GM13977 (cell line): ENCODE results near the gene TACR2.

Experiments
- DNase-seq: peaks from one replicate; pipeline ENCODE4 v3.0.0; 2012; ENCODE audit warnings: low spot score
- CTCF ChIP-seq: IDR thresholded peaks from 2 replicates; pipeline ENCODE4 v1.5.1; 2012; ENCODE audit warnings: mild to moderate bottlenecking, control low read depth; ENCODE audit not compliant: insufficient read depth; ENCODE audit errors: extremely low read depth, missing control alignments
- in situ Hi-C: fragments of 300-500 bp; cut with MboI; formaldehyde crosslinking; loops from one replicate; pipeline ENCODE4 v1.12.0; 2022; ENCODE audit warnings: low sequenced_read_pairs, low pct_unique_long_range_greater_than_20kb, mixed read lengths, inconsistent platforms; ENCODE audit not compliant: unreplicated experiment

TACR2 gene

GRCh38 chr10:69457771-69458237 is 41.1 kb upstream of the TACR2 start:
- in situ Hi-C loops = no loop called here

GRCh38 chr10:69456880-69457693 is 40.4 kb upstream of the TACR2 start:
- no peak for DNase-seq
- no peak for TF ChIP-seq CTCF
- in situ Hi-C loops = no loop called here

More at GRCh38 chr10:69457771-69458237, 41.1 kb upstream of the TACR2 start:
- no peak for DNase-seq
- TF ChIP-seq CTCF = no peak

GRCh38 chr10:69455006-69455763 is 38.5 kb upstream of the TACR2 start:
- DNase-seq = no peak
- TF ChIP-seq CTCF = no peak
- in situ Hi-C loops = no loop called here

GRCh38 chr10:69453795-69454194 is 37.1 kb upstream of the TACR2 start:
- DNase-seq = no peak

GRCh38 chr10:69452676-69453415 is 36.1 kb upstream of the TACR2 start:
- no peak for DNase-seq
- in situ Hi-C loops = no loop called here
- TF ChIP-seq CTCF = no peak

More at GRCh38 chr10:69453795-69454194, 37.1 kb upstream of the TACR2 start:
- in situ Hi-C loops = no loop called here
- no peak for TF ChIP-seq CTCF

- TF ChIP-seq CTCF = no peak
- in situ Hi-C loops = no loop called here
Observed at GRCh38 chr10:69451784-69452251, 35.1 kb upstream of the TACR2 start.

More at GRCh38 chr10:69451784-69452251, 35.1 kb upstream of the TACR2 start:
- no peak for DNase-seq
